ENCODE data around the gene ERLIN1. TPM values are rescaled to one million over a fixed set of nuclear protein-coding genes. Genes with fewer than 3 reads are reported as not detected.

ERLIN1 gene
- total RNA-seq, 1 donor from 2014 or later = 49.5 TPM

GRCh38 chr10:100143756-100144155, 42.1 kb downstream of the ERLIN1 start:
- no peaks in the 10 kb centered on the region for H3K36me3 Mint-ChIP-seq (ENCODE audit: insufficient read depth)
- peaks cover 2% of the 10 kb centered on the region for H3K27me3 Mint-ChIP-seq
- DNase-seq (ENCODE audit: low spot score, unreplicated experiment) = no peak

GRCh38 chr10:100141446-100142087, 44.3 kb downstream of the ERLIN1 start:
- no peak for DNase-seq (ENCODE audit: low spot score, unreplicated experiment)
- no peak overlapping the region for H3K4me3 Mint-ChIP-seq (ENCODE audit: low read depth)
- H3K9me3 Mint-ChIP-seq (ENCODE audit: low read depth) = no peaks in the 10 kb centered on the region
- peaks cover 2% of the 10 kb centered on the region for H3K4me1 Mint-ChIP-seq (ENCODE audit: low read depth)
- peaks cover 2% of the 10 kb centered on the region for H3K27me3 Mint-ChIP-seq
- no peaks in the 10 kb centered on the region for H3K36me3 Mint-ChIP-seq (ENCODE audit: insufficient read depth)
- no peak overlapping the region for H3K27ac Mint-ChIP-seq
- no peak for TF ChIP-seq CTCF (IDR thresholded peaks at IDR 0.05; ENCODE audit: unreplicated experiment)

More at GRCh38 chr10:100143756-100144155, 42.1 kb downstream of the ERLIN1 start:
- Mint-ChIP-seq H3K4me3 (ENCODE audit: low read depth) (no peak overlapping the region), H3K4me1 (ENCODE audit: low read depth) (peaks cover 2% of the 10 kb centered on the region), H3K27ac (no peak overlapping the region), H3K9me3 (ENCODE audit: low read depth) (no peaks in the 10 kb centered on the region)
- TF ChIP-seq CTCF (IDR thresholded peaks at IDR 0.05; ENCODE audit: unreplicated experiment) = no peak

- Mint-ChIP-seq H3K4me3 (ENCODE audit: low read depth) (no peak overlapping the region), H3K36me3 (ENCODE audit: insufficient read depth) (no peaks in the 10 kb centered on the region), H3K27me3 (peaks cover 2% of the 10 kb centered on the region), H3K4me1 (ENCODE audit: low read depth) (peaks cover 2% of the 10 kb centered on the region), H3K27ac (no peak overlapping the region), H3K9me3 (ENCODE audit: low read depth) (peaks cover 1% of the 10 kb centered on the region)
- TF ChIP-seq CTCF (IDR thresholded peaks at IDR 0.05; ENCODE audit: unreplicated experiment) = no peak
- no peak for DNase-seq (ENCODE audit: low spot score, unreplicated experiment)
These were observed 45.8 kb downstream of the ERLIN1 start for GRCh38 chr10:100140070-100140469.

- no peak overlapping the region for H3K27ac Mint-ChIP-seq
- H3K36me3 Mint-ChIP-seq (ENCODE audit: insufficient read depth) = no peaks in the 10 kb centered on the region
- no peak overlapping the region for H3K4me3 Mint-ChIP-seq (ENCODE audit: low read depth)
- H3K27me3 Mint-ChIP-seq = peaks cover 2% of the 10 kb centered on the region
- peaks cover 2% of the 10 kb centered on the region for H3K4me1 Mint-ChIP-seq (ENCODE audit: low read depth)
- peaks cover 4% of the 10 kb centered on the region for H3K9me3 Mint-ChIP-seq (ENCODE audit: low read depth)
- no peak for TF ChIP-seq CTCF (IDR thresholded peaks at IDR 0.05; ENCODE audit: unreplicated experiment)
- DNase-seq (ENCODE audit: low spot score, unreplicated experiment) = no peak
These were observed 46.8 kb downstream of the ERLIN1 start for GRCh38 chr10:100138921-100139496.

- H3K9me3 Mint-ChIP-seq (ENCODE audit: low read depth) = peaks cover 4% of the 10 kb centered on the region
- no peak for TF ChIP-seq CTCF (IDR thresholded peaks at IDR 0.05; ENCODE audit: unreplicated experiment)
- H3K4me1 Mint-ChIP-seq (ENCODE audit: low read depth) = no peaks in the 10 kb centered on the region
- no peaks in the 10 kb centered on the region for H3K36me3 Mint-ChIP-seq (ENCODE audit: insufficient read depth)
- no peaks in the 10 kb centered on the region for H3K27me3 Mint-ChIP-seq
- DNase-seq (ENCODE audit: low spot score, unreplicated experiment) = no peak
- H3K27ac Mint-ChIP-seq = no peak overlapping the region
- no peak overlapping the region for H3K4me3 Mint-ChIP-seq (ENCODE audit: low read depth)
These were observed 50.3 kb downstream of the ERLIN1 start for GRCh38 chr10:100135486-100135885.
